Activated naive CD8-positive, alpha-beta T cell treated with anti-CD3 and anti-CD28 coated beads, Interleukin-2, amount 10 ng/mL, durations not matched to agents 7 days and 5 days (primary cell): ENCODE results near the gene CAMK1G. TPM values are rescaled to one million over a fixed set of nuclear protein-coding genes. Genes with fewer than 3 reads are reported as not detected.

Source experiments
- ATAC-seq: fragments of 150-1000 bp; cut with Tn5 transposase; one replicate; pipeline ENCODE4 v1.10.0; 2021; ENCODE audit warnings: low read depth, moderate library complexity
- POLR2A ChIA-PET: fragments of 350-600 bp; sonication (Branson Sonifier 250); formaldehyde crosslinking; loops from one replicate; lab custom pipeline; 2021; ENCODE audit warnings: antibody characterized with exemption; lab: Charles Lee
- DNase-seq: peaks from one replicate; pipeline ENCODE4 v3.0.0; 2021
- H3K27ac Mint-ChIP-seq: one replicate; pipeline ENCODE4 v1.8.0; 2022; ENCODE audit warnings: mild to moderate bottlenecking, mixed read lengths
- H3K27me3 Mint-ChIP-seq: one replicate; pipeline ENCODE4 v1.8.0; 2022; ENCODE audit warnings: mild to moderate bottlenecking, moderate library complexity, mixed read lengths
- H3K36me3 Mint-ChIP-seq: one replicate; pipeline ENCODE4 v1.8.0; 2021; ENCODE audit warnings: mild to moderate bottlenecking, mixed read lengths
- H3K4me1 Mint-ChIP-seq: one replicate; pipeline ENCODE4 v1.8.0; 2021; ENCODE audit warnings: mixed read lengths
- H3K4me3 Mint-ChIP-seq: one replicate; pipeline ENCODE4 v1.8.0; 2022; ENCODE audit warnings: mild to moderate bottlenecking, moderate library complexity, mixed read lengths
- H3K9me3 Mint-ChIP-seq: one replicate; pipeline ENCODE4 v1.8.0; 2021; ENCODE audit warnings: mixed read lengths
- total RNA-seq, 2 experiments: library from RNA; stranded (reverse); gene quantifications; one replicate each; pipeline ENCODE4 v1.2.3, GENCODE V29; 2021

CAMK1G gene
- total RNA-seq, 2 experiments from 2014 or later = not detected

DNA sequence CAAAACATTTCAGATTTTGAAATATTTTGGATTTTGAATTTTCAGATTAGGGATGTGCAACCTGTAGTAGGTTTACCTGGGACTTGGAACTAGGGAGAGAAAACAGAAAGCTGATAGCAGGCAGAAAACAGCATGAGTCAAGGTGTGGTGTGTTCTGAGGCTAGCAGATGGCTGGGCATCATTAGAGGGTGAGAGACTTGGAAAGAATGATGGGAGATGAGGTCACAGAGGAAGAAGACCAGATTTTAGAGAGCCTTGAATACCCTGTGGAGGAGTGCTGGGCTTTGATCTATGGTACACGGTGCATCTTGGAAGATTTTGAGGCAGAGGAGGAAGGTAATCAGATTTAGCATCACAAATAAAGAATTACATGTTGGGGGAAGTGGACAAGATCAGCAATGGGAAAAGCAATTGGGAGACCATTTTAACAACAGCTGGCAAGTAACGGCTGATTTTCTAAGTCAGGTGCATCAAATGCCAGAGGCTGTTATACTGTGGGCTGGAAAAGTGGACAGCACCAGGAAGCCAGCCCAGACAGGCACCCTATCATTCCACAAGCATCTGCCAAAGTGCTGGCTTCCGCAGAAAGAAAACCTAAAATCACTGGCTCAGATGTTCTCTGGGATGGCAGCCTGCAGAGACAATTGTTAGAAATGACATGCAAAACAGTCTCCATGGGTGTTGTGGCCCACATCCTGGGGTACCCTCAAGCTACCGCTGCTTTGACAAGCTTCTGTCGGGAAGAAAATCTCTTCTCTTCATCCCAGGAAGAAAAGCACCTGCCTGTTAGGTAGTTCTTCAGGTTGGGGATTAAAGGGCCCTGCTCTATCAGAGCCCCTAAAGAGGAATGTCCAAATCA, 30.9 kb upstream of the CAMK1G start:
- Mint-ChIP-seq H3K9me3 (no peaks in the 10 kb centered on the region), H3K36me3 (no peaks in the 10 kb centered on the region), H3K27ac (no peak overlapping the region), H3K27me3 (peaks cover 16% of the 10 kb centered on the region), H3K4me1 (no peaks in the 10 kb centered on the region), H3K4me3 (no peak overlapping the region)
- POLR2A ChIA-PET = no interaction called here
- no peak for ATAC-seq
- no peak for DNase-seq

DNA sequence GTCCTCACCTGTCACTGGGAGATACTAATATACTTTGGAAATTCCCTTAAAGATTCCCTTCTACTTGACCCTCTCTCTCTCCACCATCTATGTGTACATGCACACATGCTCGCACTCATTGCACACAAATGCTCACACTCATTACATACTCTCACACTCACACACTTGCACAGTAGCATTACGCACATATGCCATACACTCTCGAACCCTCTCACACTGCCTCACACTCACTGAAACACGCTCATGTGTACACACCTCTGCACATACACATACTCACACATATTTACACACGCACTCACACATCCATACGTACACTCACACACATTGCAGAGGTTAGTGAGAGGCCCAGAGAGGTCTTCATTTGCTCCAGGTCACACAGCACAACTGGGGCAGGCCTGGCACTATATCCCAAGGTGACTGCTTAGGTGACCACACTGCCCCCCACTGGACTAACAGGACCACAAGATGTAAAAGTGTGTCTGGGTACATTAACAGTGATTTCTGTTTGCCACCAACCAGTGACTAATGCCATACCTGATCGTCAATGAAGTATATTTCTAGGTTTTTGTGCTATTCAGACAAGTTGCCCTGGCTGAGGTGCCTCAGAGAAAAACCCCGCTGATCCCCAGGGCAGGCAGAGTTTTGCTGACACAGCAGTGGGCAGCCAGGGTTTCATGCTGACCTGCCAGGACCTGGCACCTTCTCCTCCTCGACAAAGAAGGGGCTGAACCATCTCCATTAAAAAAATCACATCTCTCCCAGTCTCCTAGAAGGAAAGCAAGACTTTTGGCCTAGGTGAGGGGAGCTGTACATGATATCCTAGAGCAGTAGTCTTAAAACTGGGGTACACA, 28.5 kb upstream of the CAMK1G start:
- Mint-ChIP-seq H3K9me3 (no peaks in the 10 kb centered on the region), H3K27me3 (peaks cover 16% of the 10 kb centered on the region), H3K4me1 (no peaks in the 10 kb centered on the region), H3K4me3 (no peak overlapping the region), H3K27ac (no peak overlapping the region), H3K36me3 (no peaks in the 10 kb centered on the region)
- ATAC-seq (no peak), DNase-seq (no peak)
- POLR2A ChIA-PET = no interaction called here

DNA sequence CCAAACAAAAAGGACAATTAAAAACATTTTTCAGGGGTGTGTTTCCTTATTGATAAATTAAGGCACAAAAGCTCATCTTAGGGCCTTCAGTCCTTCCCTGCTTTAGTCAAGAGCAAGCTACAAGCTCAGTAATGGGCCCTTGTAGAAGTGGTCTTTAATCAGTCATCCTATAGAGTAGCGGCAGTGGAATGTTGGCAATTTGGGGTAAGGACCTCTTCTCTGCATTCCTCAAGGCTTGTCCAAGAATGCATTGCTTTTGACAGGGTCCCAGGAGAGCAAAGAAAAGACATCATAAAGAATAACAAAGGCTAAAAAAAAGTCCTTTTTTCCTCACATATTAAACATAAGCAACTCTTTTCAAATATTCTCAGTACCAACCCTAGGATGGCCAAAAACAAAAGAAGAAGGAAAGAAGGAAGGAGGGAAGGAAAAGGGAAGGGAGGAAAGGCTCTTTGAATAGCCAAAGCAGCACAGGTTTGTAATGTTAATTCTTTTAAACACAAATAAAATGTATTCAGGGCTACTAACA, 27.3 kb upstream of the CAMK1G start:
- no peaks in the 10 kb centered on the region for H3K9me3 Mint-ChIP-seq
- ATAC-seq = no peak
- H3K36me3 Mint-ChIP-seq = no peaks in the 10 kb centered on the region
- POLR2A ChIA-PET = no interaction called here
- no peak overlapping the region for H3K4me3 Mint-ChIP-seq
- peaks cover 15% of the 10 kb centered on the region for H3K27me3 Mint-ChIP-seq
- no peaks in the 10 kb centered on the region for H3K4me1 Mint-ChIP-seq
- H3K27ac Mint-ChIP-seq = no peak overlapping the region
- no peak for DNase-seq

DNA sequence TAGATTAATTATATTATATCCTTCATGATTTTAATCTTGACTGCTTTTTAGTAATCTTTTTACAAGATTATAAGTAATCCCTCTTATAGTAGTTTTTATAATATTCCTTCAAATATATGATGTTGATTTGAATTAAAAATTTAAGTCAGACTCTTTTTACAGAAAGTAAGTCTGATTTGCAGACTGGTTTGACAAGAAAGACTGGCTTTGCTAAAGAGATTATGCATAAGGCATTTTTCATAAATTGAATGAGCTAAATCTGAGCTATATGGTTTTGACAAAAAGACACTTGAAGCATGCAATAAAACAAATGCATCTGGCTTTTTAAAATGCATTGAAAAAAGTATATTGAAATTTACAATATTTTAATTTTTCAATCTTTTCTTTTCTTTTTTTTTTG, 26.3 kb upstream of the CAMK1G start:
- H3K4me3 Mint-ChIP-seq = no peak overlapping the region
- DNase-seq = no peak
- POLR2A ChIA-PET = no interaction called here
- no peaks in the 10 kb centered on the region for H3K4me1 Mint-ChIP-seq
- no peak for ATAC-seq
- H3K36me3 Mint-ChIP-seq = no peaks in the 10 kb centered on the region
- peaks cover 12% of the 10 kb centered on the region for H3K27me3 Mint-ChIP-seq
- H3K9me3 Mint-ChIP-seq = no peaks in the 10 kb centered on the region
- H3K27ac Mint-ChIP-seq = no peak overlapping the region

DNA sequence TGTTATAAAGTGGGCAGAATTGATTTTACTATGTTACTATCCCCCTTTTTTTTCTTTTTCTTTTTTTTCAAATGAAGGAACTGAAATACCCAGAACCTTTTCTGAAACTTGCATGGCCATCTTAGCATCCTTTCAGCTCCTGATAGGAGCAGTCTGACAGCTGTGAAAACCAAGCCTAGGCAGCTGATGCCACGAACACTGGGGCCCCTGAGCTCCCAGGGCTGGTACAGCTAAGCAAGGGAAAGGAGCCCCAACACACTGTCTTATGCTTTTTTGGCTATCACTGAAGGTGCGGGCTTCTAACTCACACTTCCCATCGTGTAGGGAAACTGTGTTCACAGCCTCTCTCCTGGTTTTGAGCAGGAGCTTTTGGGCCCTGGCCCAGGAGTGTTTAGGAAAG, 23.0 kb upstream of the CAMK1G start:
- H3K27me3 Mint-ChIP-seq = peaks cover 14% of the 10 kb centered on the region
- H3K4me3 Mint-ChIP-seq = no peak overlapping the region
- POLR2A ChIA-PET = no interaction called here
- DNase-seq (no peak), ATAC-seq (no peak)
- H3K27ac Mint-ChIP-seq = no peak overlapping the region
- H3K9me3 Mint-ChIP-seq = no peaks in the 10 kb centered on the region
- H3K36me3 Mint-ChIP-seq = no peaks in the 10 kb centered on the region
- H3K4me1 Mint-ChIP-seq = no peaks in the 10 kb centered on the region

DNA sequence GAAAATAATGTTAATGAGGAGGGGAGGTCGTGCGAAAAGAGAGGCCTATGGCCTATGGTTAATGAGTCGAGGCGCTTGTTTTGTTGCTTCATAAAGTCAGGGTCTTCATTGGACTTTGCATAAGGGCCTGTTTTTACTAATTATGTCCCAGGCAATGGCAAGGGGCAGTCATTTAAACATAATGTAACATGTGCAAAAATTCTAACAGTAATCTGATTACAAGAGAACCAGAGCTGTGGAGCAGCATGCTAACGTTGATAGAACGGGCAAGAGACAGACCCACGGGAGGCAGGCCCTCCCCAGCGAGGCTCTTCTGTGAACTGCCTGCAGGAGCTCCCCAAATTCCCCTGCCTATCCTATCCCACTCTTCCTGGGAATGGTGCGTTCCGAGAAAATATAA, 22.6 kb upstream of the CAMK1G start:
- DNase-seq (no peak), ATAC-seq (no peak)
- Mint-ChIP-seq H3K4me1 (no peaks in the 10 kb centered on the region), H3K36me3 (no peaks in the 10 kb centered on the region), H3K9me3 (no peaks in the 10 kb centered on the region), H3K27me3 (peaks cover 14% of the 10 kb centered on the region), H3K4me3 (no peak overlapping the region), H3K27ac (no peak overlapping the region)
- POLR2A ChIA-PET = no interaction called here

DNA sequence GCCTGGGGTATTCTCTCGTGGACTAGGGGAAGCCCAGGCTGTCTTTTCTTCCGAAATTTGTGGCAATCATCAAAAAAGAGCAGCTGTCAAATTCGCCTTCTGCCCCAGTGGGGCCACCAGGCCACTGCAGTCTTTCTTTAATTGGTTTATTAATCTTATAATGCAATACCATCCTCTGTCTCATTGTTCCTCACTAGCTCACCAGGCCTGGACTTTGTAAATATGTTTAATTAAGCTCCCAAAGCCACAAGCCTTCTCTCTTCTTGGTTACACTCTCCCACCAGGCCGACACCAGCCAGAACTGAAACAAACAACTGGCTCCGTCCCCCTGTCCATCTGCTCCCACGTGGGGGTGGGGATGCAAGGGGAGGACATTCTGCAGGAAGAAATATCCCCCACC, 22.0 kb upstream of the CAMK1G start:
- POLR2A ChIA-PET = no interaction called here
- ATAC-seq (no peak), DNase-seq (no peak)
- no peaks in the 10 kb centered on the region for H3K9me3 Mint-ChIP-seq
- peaks cover 9% of the 10 kb centered on the region for H3K27me3 Mint-ChIP-seq
- H3K4me1 Mint-ChIP-seq = no peaks in the 10 kb centered on the region
- H3K27ac Mint-ChIP-seq = no peak overlapping the region
- no peaks in the 10 kb centered on the region for H3K36me3 Mint-ChIP-seq
- H3K4me3 Mint-ChIP-seq = no peak overlapping the region

DNA sequence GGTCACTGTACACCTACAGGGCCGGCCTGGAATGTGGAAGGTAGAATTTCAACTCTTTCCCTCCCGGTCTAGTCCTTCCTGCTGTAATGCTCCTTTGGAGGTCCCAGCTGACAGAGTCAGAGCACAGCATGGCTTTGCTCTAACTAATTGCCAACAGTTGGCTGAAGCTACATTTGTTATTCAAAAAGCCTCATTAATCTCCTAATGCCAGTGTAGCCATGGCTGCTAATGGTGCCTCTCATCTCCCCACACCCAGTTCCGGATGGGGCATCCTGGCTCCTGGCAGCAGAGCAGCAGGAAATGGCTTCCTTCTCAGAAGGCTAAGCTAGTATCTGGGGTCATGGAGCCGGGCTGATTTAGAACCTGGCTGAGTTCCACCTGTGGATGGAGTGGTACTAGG, 18.7 kb upstream of the CAMK1G start:
- no peaks in the 10 kb centered on the region for H3K36me3 Mint-ChIP-seq
- no peak overlapping the region for H3K27ac Mint-ChIP-seq
- peaks cover 4% of the 10 kb centered on the region for H3K4me1 Mint-ChIP-seq
- H3K4me3 Mint-ChIP-seq = no peak overlapping the region
- ATAC-seq (no peak), DNase-seq (no peak)
- POLR2A ChIA-PET = no interaction called here
- H3K9me3 Mint-ChIP-seq = no peaks in the 10 kb centered on the region
- peaks cover 10% of the 10 kb centered on the region for H3K27me3 Mint-ChIP-seq

DNA sequence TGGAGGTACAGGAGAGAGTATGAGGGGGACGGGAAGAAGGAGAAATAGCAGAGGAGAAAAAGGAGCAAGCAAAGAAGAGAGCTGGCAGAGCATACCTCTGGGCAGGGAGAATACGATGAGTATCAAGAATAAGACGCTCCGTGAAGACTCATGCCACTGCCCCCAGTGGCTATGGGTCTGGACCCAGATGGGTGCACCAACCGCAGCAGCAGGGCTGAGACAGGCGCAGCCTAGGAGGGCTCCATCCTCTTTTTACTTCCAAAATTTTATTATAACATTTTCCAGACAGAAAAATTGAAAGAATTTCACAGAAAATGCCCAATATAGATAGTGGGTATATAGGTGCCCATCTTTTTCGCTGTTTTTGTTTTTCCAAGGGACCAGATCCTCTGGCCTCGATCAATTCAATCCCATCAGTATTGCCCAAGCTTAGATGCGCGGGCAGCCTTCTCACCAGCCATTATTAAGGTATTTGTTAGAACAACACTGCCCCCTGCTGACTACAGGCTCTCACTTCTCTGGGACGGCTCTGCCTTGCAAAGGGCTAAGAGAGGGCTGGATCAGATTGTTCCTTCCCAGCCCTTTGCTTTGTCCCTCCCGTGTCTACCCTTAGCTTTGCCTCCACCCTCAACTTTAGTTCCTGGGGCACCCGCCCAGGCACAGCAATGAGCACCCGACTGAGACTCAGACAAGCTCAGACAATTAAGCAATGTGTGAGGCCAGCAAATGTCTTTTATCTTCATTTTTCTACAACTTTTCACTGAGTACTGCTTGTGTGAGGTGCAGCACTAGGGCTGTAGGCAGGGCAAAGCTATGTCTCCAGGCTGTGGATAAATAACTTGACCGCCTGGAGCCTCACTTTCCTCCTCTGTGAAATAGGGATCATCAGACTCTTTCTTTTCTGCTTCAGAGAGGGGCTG, 17.5 kb upstream of the CAMK1G start:
- no peaks in the 10 kb centered on the region for H3K9me3 Mint-ChIP-seq
- H3K27me3 Mint-ChIP-seq = peaks cover 20% of the 10 kb centered on the region
- DNase-seq = peak; percentile 62
- peak; percentile 89 for ATAC-seq
- H3K4me1 Mint-ChIP-seq = peaks cover 6% of the 10 kb centered on the region
- no peaks in the 10 kb centered on the region for H3K36me3 Mint-ChIP-seq
- H3K27ac Mint-ChIP-seq = no peak overlapping the region
- no peak overlapping the region for H3K4me3 Mint-ChIP-seq
- POLR2A ChIA-PET = no interaction called here

DNA sequence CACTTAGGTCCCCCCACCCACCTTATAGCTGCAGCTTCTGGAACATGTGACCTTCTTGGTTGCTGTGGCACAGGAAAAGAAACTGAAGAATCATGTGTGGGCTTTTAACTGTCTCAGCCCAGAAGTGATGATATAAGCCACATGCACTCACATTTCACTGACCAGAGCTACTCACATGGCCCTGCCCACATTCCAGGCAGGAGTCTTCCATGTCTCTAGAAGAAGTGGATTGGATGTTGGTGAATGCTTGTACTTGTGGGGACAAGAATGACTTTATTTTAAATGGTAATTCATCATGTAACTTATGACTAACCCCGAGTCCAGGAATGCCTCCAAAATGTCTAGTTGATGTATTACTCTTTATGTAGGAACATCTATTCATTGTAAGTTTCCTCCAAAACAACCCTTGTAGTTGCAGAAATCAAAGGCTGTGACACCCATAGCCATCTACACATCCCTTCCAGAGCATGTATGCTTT, 15.8 kb upstream of the CAMK1G start:
- ATAC-seq = no peak
- peaks cover 32% of the 10 kb centered on the region for H3K27me3 Mint-ChIP-seq

DNA sequence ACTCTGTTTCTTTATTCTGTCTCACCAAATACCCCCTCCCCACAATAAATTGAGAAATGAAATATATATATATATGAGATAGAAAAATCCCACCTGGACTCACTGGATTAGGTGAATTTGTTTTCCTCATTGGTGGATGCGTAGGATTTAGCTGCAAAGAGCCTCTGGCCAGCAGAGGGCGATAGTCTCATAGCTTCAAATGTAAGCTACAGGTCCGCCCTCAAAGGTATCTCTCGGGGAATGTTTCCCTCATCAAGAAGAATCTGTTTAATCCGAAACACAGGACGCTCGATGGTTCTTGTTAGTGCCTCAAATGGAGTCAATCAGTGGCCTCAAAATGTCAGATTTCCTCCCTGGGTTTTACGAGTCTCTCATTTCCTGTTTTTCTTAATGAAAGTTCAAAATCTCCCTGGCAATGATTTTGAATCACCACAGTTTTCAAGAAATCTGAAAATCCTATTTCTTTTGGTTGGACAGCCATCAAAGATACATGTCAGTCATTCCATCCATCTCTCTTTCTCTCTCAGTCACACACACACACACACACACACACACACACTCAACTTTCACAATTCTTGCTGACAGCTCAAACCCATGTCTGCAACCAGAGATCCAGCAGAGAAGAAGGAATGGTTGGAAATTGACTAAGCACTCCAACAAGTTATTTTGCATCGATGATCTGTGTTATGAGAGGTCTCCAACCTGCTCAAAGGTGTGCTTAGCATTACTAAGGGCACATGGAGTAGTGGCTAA, 13.9 kb upstream of the CAMK1G start:
- peak overlapping the region; percentile 60 for H3K4me3 Mint-ChIP-seq

More for the DNA sequence above, 15.8 kb upstream of the CAMK1G start:
- Mint-ChIP-seq H3K9me3 (no peaks in the 10 kb centered on the region), H3K4me1 (peaks cover 6% of the 10 kb centered on the region), H3K36me3 (no peaks in the 10 kb centered on the region), H3K4me3 (no peak overlapping the region), H3K27ac (no peak overlapping the region)
- no peak for DNase-seq
- POLR2A ChIA-PET = no interaction called here

DNA sequence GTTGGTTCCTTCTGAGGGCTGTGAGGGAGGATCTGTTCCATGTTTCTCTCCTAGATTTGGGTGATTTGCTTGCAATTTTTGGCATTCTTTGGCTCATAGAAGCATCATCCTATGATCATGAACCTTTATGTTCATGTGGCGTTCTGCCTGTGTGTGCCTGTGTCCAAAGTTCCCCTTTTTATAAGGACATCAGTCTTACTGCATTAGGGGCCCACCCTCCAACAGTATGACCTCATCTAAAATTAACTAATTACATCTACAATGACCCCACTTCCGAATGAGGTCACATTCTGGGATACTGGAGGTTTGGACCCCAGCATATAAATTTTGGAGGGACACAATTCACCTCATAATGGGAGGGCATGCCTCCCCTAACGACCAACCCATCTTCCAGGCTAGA, 12.8 kb upstream of the CAMK1G start:
- DNase-seq (no peak), ATAC-seq (no peak)
- peaks cover 6% of the 10 kb centered on the region for H3K4me1 Mint-ChIP-seq
- H3K4me3 Mint-ChIP-seq = no peak overlapping the region
- peaks cover 45% of the 10 kb centered on the region for H3K27me3 Mint-ChIP-seq
- H3K9me3 Mint-ChIP-seq = no peaks in the 10 kb centered on the region
- H3K36me3 Mint-ChIP-seq = no peaks in the 10 kb centered on the region
- POLR2A ChIA-PET = no interaction called here
- H3K27ac Mint-ChIP-seq = no peak overlapping the region

More for the DNA sequence above, 13.9 kb upstream of the CAMK1G start:
- peak; percentile 59 for DNase-seq
- POLR2A ChIA-PET = no interaction called here
- H3K9me3 Mint-ChIP-seq = no peaks in the 10 kb centered on the region
- H3K27ac Mint-ChIP-seq = no peak overlapping the region
- no peaks in the 10 kb centered on the region for H3K36me3 Mint-ChIP-seq
- peak; percentile 66 for ATAC-seq
- H3K4me1 Mint-ChIP-seq = peaks cover 6% of the 10 kb centered on the region
- H3K27me3 Mint-ChIP-seq = peaks cover 41% of the 10 kb centered on the region
